Stimulated activated CD8-positive, alpha-beta memory T cell treated with anti-CD3 and anti-CD28 coated beads, Interleukin-12 subunit alpha, Interleukin-12 subunit beta, amount 100 ng/mL, for 24 hours (primary cell): Measurements from ENCODE around the gene TXN2.

Experiments
- DNase-seq: peaks from one replicate; pipeline ENCODE4 v3.0.0-alpha.2; 2020; ENCODE audit errors: extremely low read depth

TXN2 gene

GRCh38 chr22:36486619-36487384, 5.4 kb upstream of the TXN2 start:
- no peak for DNase-seq

- DNase-seq, result no peak
Measured at GRCh38 chr22:36480941-36481392, 473 bp downstream of the TXN2 start.

GRCh38 chr22:36478966-36479365, 2.5 kb downstream of the TXN2 start:
- DNase-seq, result no peak

GRCh38 chr22:36475341-36475740, 6.1 kb downstream of the TXN2 start:
- no peak for DNase-seq

- no peak for DNase-seq
Measured at GRCh38 chr22:36472689-36473088, 8.8 kb downstream of the TXN2 start.

- DNase-seq, result no peak
Measured at GRCh38 chr22:36471341-36471821, 10.1 kb downstream of the TXN2 start.

- DNase-seq, result no peak
Measured at GRCh38 chr22:36470994-36471331, 10.5 kb downstream of the TXN2 start.

GRCh38 chr22:36470162-36470993, 11.1 kb downstream of the TXN2 start:
- peak; percentile 45 for DNase-seq

- no peak for DNase-seq
Measured at GRCh38 chr22:36469094-36469710, 12.2 kb downstream of the TXN2 start.

- DNase-seq, result no peak
Measured at GRCh38 chr22:36467946-36468345, 13.5 kb downstream of the TXN2 start.

- DNase-seq, result no peak
Measured at GRCh38 chr22:36467042-36467810, 14.2 kb downstream of the TXN2 start.

GRCh38 chr22:36466258-36466657, 15.2 kb downstream of the TXN2 start:
- no peak for DNase-seq

- DNase-seq, result no peak
Measured at GRCh38 chr22:36465232-36466021, 16.0 kb downstream of the TXN2 start.

- no peak for DNase-seq
Measured at GRCh38 chr22:36464715-36465231, 16.7 kb downstream of the TXN2 start.

- DNase-seq, result no peak
Measured at GRCh38 chr22:36463783-36464184, 17.7 kb downstream of the TXN2 start.

GRCh38 chr22:36461665-36462649, 19.5 kb downstream of the TXN2 start:
- DNase-seq, result no peak

- no peak for DNase-seq
Measured at GRCh38 chr22:36460202-36460601, 21.2 kb downstream of the TXN2 start.

- DNase-seq, result no peak
Measured at GRCh38 chr22:36457688-36458450, 23.6 kb downstream of the TXN2 start.

GRCh38 chr22:36456464-36456845, 25.0 kb downstream of the TXN2 start:
- DNase-seq, result no peak
